ENCODE results near the gene UBA5. TPM values are rescaled to one million over a fixed set of nuclear protein-coding genes. Genes with fewer than 3 reads are reported as not detected.
"Not testable (repeated sequence)": the region's sequence is repeated elsewhere in the genome, so short reads cannot be mapped to it uniquely, and the experiment has no call there.

UBA5 gene
- total RNA-seq, result 26.5 TPM

- DNase-seq (ENCODE audit: extremely low spot score in 2 of 2), result peak in 1 of 2 donors; percentile 88
- intact Hi-C loops (cut with DNase I), result loop anchor here (5.0 kb wide), 1 partner anchor 1592 kb away; the partner anchor contains the start of gene RYK
- TF ChIP-seq CTCF (IDR thresholded peaks at IDR 0.05) (no peak), POLR2AphosphoS5 (IDR thresholded peaks at IDR 0.05; ENCODE audit: insufficient read depth in 1 of 2, low read depth in 1 of 2) (peak in 1 of 2 donors; percentile 76)
- Histone ChIP-seq H3K27ac (peak within 1 kb of the TSS; percentile 80), H3K4me1 (peaks cover 34% of the 10 kb centered on the region), H3K9me3 (no peaks in the 10 kb centered on the region), H3K4me3 (peak within 1 kb of the TSS; percentile 73 to 88), H3K36me3 (no peaks in the 10 kb centered on the region), H3K27me3 (no peaks in the 10 kb centered on the region)
Measured at GRCh38 chr3:132660052-132660810, at the start of gene UBA5. TSS of gene UBA5 (plus strand) at chr3:132660329. CDS start at chr3:132660538, 209 bp downstream.

GRCh38 chr3:132615301-132615700 is 44.8 kb upstream of the UBA5 start:
- DNase-seq (ENCODE audit: extremely low spot score in 2 of 2); H3K9me3 ChIP-seq; H3K27ac ChIP-seq; H3K4me1 ChIP-seq; H3K4me3 ChIP-seq; intact Hi-C loops (cut with DNase I); H3K36me3 ChIP-seq; H3K27me3 ChIP-seq: not testable (repeated sequence)

- no peaks in the 10 kb centered on the region for H3K27me3 ChIP-seq
- peaks cover 0 to 7% of the 10 kb centered on the region in 2 donors for H3K36me3 ChIP-seq
- no peak overlapping the region for H3K27ac ChIP-seq
- no peak overlapping the region for H3K4me3 ChIP-seq
- no peak for DNase-seq (ENCODE audit: extremely low spot score in 2 of 2)
- no peak for TF ChIP-seq POLR2AphosphoS5 (IDR thresholded peaks at IDR 0.05; ENCODE audit: insufficient read depth in 1 of 2, low read depth in 1 of 2)
- no peak for TF ChIP-seq CTCF (IDR thresholded peaks at IDR 0.05)
- TF ChIP-seq POLR2A (IDR thresholded peaks at IDR 0.05), result no peak
- no peaks in the 10 kb centered on the region for H3K9me3 ChIP-seq
- intact Hi-C loops (cut with DNase I), result no loop called here
- no peaks in the 10 kb centered on the region for H3K4me1 ChIP-seq
Measured at GRCh38 chr3:132615881-132616280, 44.2 kb upstream of the UBA5 start.

GRCh38 chr3:132616780-132617179 is 43.3 kb upstream of the UBA5 start:
- TF ChIP-seq CTCF (IDR thresholded peaks at IDR 0.05), result no peak
- no peak for TF ChIP-seq POLR2AphosphoS5 (IDR thresholded peaks at IDR 0.05; ENCODE audit: insufficient read depth in 1 of 2, low read depth in 1 of 2)
- TF ChIP-seq POLR2A (IDR thresholded peaks at IDR 0.05), result no peak
- H3K9me3 ChIP-seq, result no peaks in the 10 kb centered on the region
- intact Hi-C loops (cut with DNase I), result no loop called here

GRCh38 chr3:132622148-132622547 is 38.0 kb upstream of the UBA5 start:
- no peak for DNase-seq (ENCODE audit: extremely low spot score in 2 of 2)
- Histone ChIP-seq H3K27me3 (no peaks in the 10 kb centered on the region), H3K27ac (no peak overlapping the region), H3K4me1 (no peaks in the 10 kb centered on the region), H3K9me3 (no peaks in the 10 kb centered on the region), H3K36me3 (peaks cover 0 to 12% of the 10 kb centered on the region in 2 donors), H3K4me3 (no peak overlapping the region)
- TF ChIP-seq CTCF (IDR thresholded peaks at IDR 0.05) (no peak), POLR2A (IDR thresholded peaks at IDR 0.05) (no peak), POLR2AphosphoS5 (IDR thresholded peaks at IDR 0.05; ENCODE audit: insufficient read depth in 1 of 2, low read depth in 1 of 2) (no peak)
- intact Hi-C loops (cut with DNase I), result no loop called here

More at GRCh38 chr3:132616780-132617179, 43.3 kb upstream of the UBA5 start:
- Histone ChIP-seq H3K36me3 (peaks cover 0 to 12% of the 10 kb centered on the region in 2 donors), H3K4me3 (no peak overlapping the region), H3K27me3 (no peaks in the 10 kb centered on the region), H3K27ac (no peak overlapping the region), H3K4me1 (no peaks in the 10 kb centered on the region)
- no peak for DNase-seq (ENCODE audit: extremely low spot score in 2 of 2)
